HG02763 (cell line): Measurements from ENCODE around the gene STOM.

ENCODE experiments used
- ATAC-seq: cut with Tn5 transposase; IDR thresholded peaks from one replicate; pipeline ENCODE4 v1.9.1; 2021; ENCODE audit warnings: mild to moderate bottlenecking, moderate library complexity; ENCODE audit not compliant: unreplicated experiment

Gene STOM

DNA sequence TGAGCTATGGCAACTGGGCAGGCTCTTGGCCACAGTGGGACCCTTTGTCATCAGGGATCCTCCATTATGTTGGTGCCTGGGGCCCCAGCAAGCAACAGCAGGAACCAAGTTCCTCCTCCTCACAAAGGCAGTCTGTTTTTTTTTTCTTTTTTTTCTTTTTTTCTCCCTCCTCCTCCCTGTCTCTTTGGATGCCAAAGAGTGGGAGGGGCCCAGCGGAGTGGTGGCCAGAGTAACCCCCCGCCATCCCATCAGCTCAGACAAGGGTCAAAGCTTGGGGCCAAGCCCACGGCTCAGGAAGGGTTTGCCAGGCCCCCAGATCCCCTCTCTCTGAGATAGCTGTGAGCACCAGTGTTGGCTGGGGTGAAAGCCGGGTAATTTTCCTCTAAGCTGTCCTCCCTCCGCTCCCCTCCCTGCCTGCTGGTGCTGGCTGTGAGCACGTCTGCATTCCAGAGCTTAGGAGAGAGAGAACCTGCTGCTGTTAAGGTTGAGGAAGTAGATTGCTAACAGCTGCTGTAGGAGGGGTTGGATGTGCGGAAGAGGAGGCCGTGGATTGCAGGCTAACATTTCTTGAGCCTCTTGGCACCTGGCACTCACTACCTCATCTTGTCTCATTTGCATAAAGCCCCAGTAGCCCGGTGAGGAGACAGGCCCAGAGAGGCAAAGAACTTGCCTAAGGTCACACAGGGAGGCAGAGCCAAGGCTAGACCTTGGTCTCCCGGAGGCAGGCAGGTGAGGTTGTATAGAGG lies 80.9 kb downstream of the STOM start:
- no peak for ATAC-seq
